Measurements from ENCODE around the gene LDLRAD4. TPM values are rescaled to one million over a fixed set of nuclear protein-coding genes. Genes with fewer than 3 reads are reported as not detected.

Gene LDLRAD4
- total RNA-seq, 4 donors from 2014 or later: 2.7 to 22.5 (median 10.8) TPM

GRCh38 chr18:13281406-13281805 is 62.8 kb downstream of the LDLRAD4 start:
- intact Hi-C loops (cut with DNase I; ENCODE audit: low total_unique reads): no loop called here
- peak in 1 of 2 donors; percentile 59 for DNase-seq (ENCODE audit: low spot score in 2 of 2)
- no peak for TF ChIP-seq POLR2A (IDR thresholded peaks at IDR 0.05)
- no peak for TF ChIP-seq CTCF (IDR thresholded peaks at IDR 0.05)
- H3K4me3 ChIP-seq (ENCODE audit: low read depth, poor library complexity, severe bottlenecking): no peak overlapping the region
- WGBS, 2 donors: 90 to 98% methylated on average over 2 of the region's 2 CpGs

- no peak overlapping the region for H3K4me3 ChIP-seq (ENCODE audit: low read depth, poor library complexity, severe bottlenecking)
- TF ChIP-seq POLR2A (IDR thresholded peaks at IDR 0.05) (no peak), CTCF (IDR thresholded peaks at IDR 0.05) (no peak)
- peak in 1 of 2 donors; percentile 46 for DNase-seq (ENCODE audit: low spot score in 2 of 2)
- intact Hi-C loops (cut with DNase I; ENCODE audit: low total_unique reads): no loop called here
- WGBS, 2 donors: 88 to 91% methylated on average over 7 of the region's 7 CpGs
These were observed 65.2 kb downstream of the LDLRAD4 start for GRCh38 chr18:13283746-13284145.

- intact Hi-C loops (cut with DNase I; ENCODE audit: low total_unique reads): no loop called here
- H3K4me3 ChIP-seq (ENCODE audit: low read depth, poor library complexity, severe bottlenecking): no peak overlapping the region
- TF ChIP-seq CTCF (IDR thresholded peaks at IDR 0.05): no peak
- TF ChIP-seq POLR2A (IDR thresholded peaks at IDR 0.05): no peak
- peak in 1 of 2 donors; percentile 76 for DNase-seq (ENCODE audit: low spot score in 2 of 2)
- 76 to 79% methylated on average over 20 to 22 of the region's 22 CpGs for WGBS, 2 donors
These were observed 65.9 kb downstream of the LDLRAD4 start for GRCh38 chr18:13284330-13285027.

- H3K4me3 ChIP-seq (ENCODE audit: low read depth, poor library complexity, severe bottlenecking): no peak overlapping the region
- intact Hi-C loops (cut with DNase I; ENCODE audit: low total_unique reads): no loop called here
- TF ChIP-seq CTCF (IDR thresholded peaks at IDR 0.05): no peak
- no peak for TF ChIP-seq POLR2A (IDR thresholded peaks at IDR 0.05)
- DNase-seq (ENCODE audit: low spot score in 2 of 2): no peak
- 87 to 91% methylated on average over 4 of the region's 4 CpGs for WGBS, 2 donors
These were observed 67.3 kb downstream of the LDLRAD4 start for GRCh38 chr18:13285874-13286273.

GRCh38 chr18:13286456-13287125 is 68.0 kb downstream of the LDLRAD4 start:
- TF ChIP-seq POLR2A (IDR thresholded peaks at IDR 0.05): no peak
- no peak for TF ChIP-seq CTCF (IDR thresholded peaks at IDR 0.05)
- WGBS, 2 donors: 93% methylated on average over 14 of the region's 14 CpGs
- no peak overlapping the region for H3K4me3 ChIP-seq (ENCODE audit: low read depth, poor library complexity, severe bottlenecking)
- intact Hi-C loops (cut with DNase I; ENCODE audit: low total_unique reads): no loop called here
- DNase-seq (ENCODE audit: low spot score in 2 of 2): peak in 1 of 2 donors; percentile 57

Data from lower leg skin (tissue), 4 donors.